Stimulated activated CD4-positive, alpha-beta T cell treated with anti-CD3 and anti-CD28 coated beads, TNF-alpha, amount 100 ng/mL, for 4 hours (primary cell): Measurements from ENCODE around the gene CAMK2N1.
A peak's percentile ranks its signal among the peaks of the same experiment; 100 is the strongest.

Experiments
- DNase-seq, 3 experiments: peaks; one replicate each; pipeline ENCODE4 v3.0.0-alpha.2; 2020; ENCODE audit warnings: low read depth in 3 of 3

CAMK2N1 gene

GRCh38 chr1:20445956-20446355, 40.1 kb downstream of the CAMK2N1 start:
- DNase-seq = no peak

- no peak for DNase-seq
Observed at GRCh38 chr1:20443703-20444586, 42.1 kb downstream of the CAMK2N1 start.

GRCh38 chr1:20442920-20443625, 42.9 kb downstream of the CAMK2N1 start:
- no peak for DNase-seq

- DNase-seq = peak in 1 of 3 experiments; percentile 17
Observed at GRCh38 chr1:20440785-20441200, 45.2 kb downstream of the CAMK2N1 start.

GRCh38 chr1:20439282-20439681, 46.7 kb downstream of the CAMK2N1 start:
- no peak for DNase-seq

GRCh38 chr1:20437640-20438039, 48.4 kb downstream of the CAMK2N1 start:
- no peak for DNase-seq

GRCh38 chr1:20432891-20433290, 53.1 kb downstream of the CAMK2N1 start:
- no peak for DNase-seq
